Keratinocyte (primary cell): ENCODE measurements around the gene PCCA. TPM values are rescaled to one million over a fixed set of nuclear protein-coding genes. Genes with fewer than 3 reads are reported as not detected.
"Not testable (repeated sequence)": the region's sequence is repeated elsewhere in the genome, so short reads cannot be mapped to it uniquely, and the experiment has no call there.

Experiments used
- DNase-seq: peaks from one replicate; pipeline ENCODE4 v3.0.0-alpha.2; 2011; ENCODE audit warnings: low read depth, missing footprints, low spot score
- FAIRE-seq: peaks from 2 replicates; lab custom pipeline; 2011; peaks lifted over from hg19 to GRCh38; lab: Jason Lieb, UNC
- H2AFZ ChIP-seq: 2 replicates; pipeline ENCODE4 v1.6.0; 2012; ENCODE audit warnings: low read length, control low read depth, inconsistent platforms; ENCODE audit not compliant: control insufficient read depth
- H3K27ac ChIP-seq: 2 replicates; pipeline ENCODE4 v1.5.1; 2011; ENCODE audit warnings: low read length; ENCODE audit not compliant: control insufficient read depth, insufficient read depth
- H3K27me3 ChIP-seq: 3 replicates; pipeline ENCODE4 v1.6.0; 2011; ENCODE audit warnings: low read length; ENCODE audit not compliant: control insufficient read depth, insufficient read depth; ENCODE audit errors: extremely low read depth
- H3K36me3 ChIP-seq, 2 experiments: 2 replicates in 1 of 2; 3 replicates in 1 of 2; pipeline ENCODE4 v1.5.1; 2011; ENCODE audit warnings: low read length in 2 of 2, mild to moderate bottlenecking in 1 of 2; ENCODE audit not compliant: control insufficient read depth in 2 of 2, insufficient read depth in 2 of 2; ENCODE audit errors: extremely low read depth in 1 of 2
- H3K4me1 ChIP-seq: 3 replicates; pipeline ENCODE4 v1.5.1; 2011; ENCODE audit warnings: low read length; ENCODE audit not compliant: control insufficient read depth, insufficient read depth; ENCODE audit errors: extremely low read depth
- H3K4me2 ChIP-seq: 3 replicates; pipeline ENCODE4 v1.6.0; 2011; ENCODE audit warnings: low read depth, low read length; ENCODE audit not compliant: control insufficient read depth, insufficient read depth; ENCODE audit errors: extremely low read depth
- H3K4me3 ChIP-seq, 3 experiments: fragments of 200-600 bp in 1 of 3; sonication (generic) in 1 of 3; 2 replicates in 2 of 3; 3 replicates in 1 of 3; pipeline ENCODE4 v1.5.1; 2011 to 2016; ENCODE audit warnings: low read length in 3 of 3, mild to moderate bottlenecking in 3 of 3, control low read depth in 2 of 3, inconsistent platforms in 1 of 3, low read depth in 1 of 3, mixed read lengths in 1 of 3, mixed run types in 1 of 3, moderate library complexity in 1 of 3; ENCODE audit not compliant: control insufficient read depth in 2 of 3, insufficient read depth in 2 of 3; ENCODE audit errors: extremely low read depth in 1 of 3
- H3K79me2 ChIP-seq: 2 replicates; pipeline ENCODE4 v1.6.0; 2012; ENCODE audit warnings: low read length; ENCODE audit not compliant: control insufficient read depth, insufficient read depth
- H3K9ac ChIP-seq: 3 replicates; pipeline ENCODE4 v1.6.0; 2011; ENCODE audit warnings: low read length; ENCODE audit not compliant: control insufficient read depth, insufficient read depth; ENCODE audit errors: extremely low read depth
- H3K9me1 ChIP-seq: 3 replicates; pipeline ENCODE4 v1.6.0; 2011; ENCODE audit warnings: low read length; ENCODE audit not compliant: control insufficient read depth, insufficient read depth; ENCODE audit errors: extremely low read depth
- H3K9me3 ChIP-seq: 2 replicates; pipeline ENCODE4 v1.5.1; 2012; ENCODE audit warnings: low read depth, low read length; ENCODE audit not compliant: control insufficient read depth
- H4K20me1 ChIP-seq: 3 replicates; pipeline ENCODE4 v1.6.0; 2011; ENCODE audit warnings: low read length; ENCODE audit not compliant: control insufficient read depth, insufficient read depth; ENCODE audit errors: extremely low read depth
- CTCF ChIP-seq, 3 experiments: IDR thresholded peaks in 1 of 3; conservative IDR thresholded peaks in 1 of 3; optimal IDR thresholded peaks in 1 of 3; 2 replicates in 2 of 3; 3 replicates in 1 of 3; pipeline versions ENCODE3 to v1.5.1; 2011; ENCODE audit warnings: low read length in 3 of 3, mild to moderate bottlenecking in 3 of 3, moderate library complexity in 2 of 3, control low read depth in 1 of 3, inconsistent platforms in 1 of 3; ENCODE audit not compliant: insufficient read depth in 2 of 3; ENCODE audit errors: extremely low read depth in 1 of 3
- EZH2 ChIP-seq: IDR thresholded peaks from one replicate; pipeline ENCODE4 v1.6.1; 2012; ENCODE audit warnings: inconsistent platforms, mild to moderate bottlenecking, low read length, moderate library complexity
- dilution Hi-C: fragments of 300-500 bp; cut with MboI; formaldehyde crosslinking; loops from one replicate; pipeline ENCODE4 v1.7.0; 2020; ENCODE audit warnings: low sequenced_read_pairs; ENCODE audit not compliant: extremely low pct_ligation_motif_present
- polyA plus RNA-seq, 5 experiments: library from polyadenylated mRNA; depleted of rRNA in 3 of 5; stranded (reverse) in 3 of 5; stranded (forward) in 1 of 5; unstranded in 1 of 5; fragments of >200 nt; gene quantifications; 1 replicate in 1 of 5; 2 replicates in 3 of 5; 3 replicates in 1 of 5; pipeline versions ENCODE4 v1.2.1 to v1.2.3, GENCODE V29; 2011 to 2012; ENCODE audit warnings: missing spikeins in 2 of 5, low read depth in 1 of 5, low replicate concordance in 1 of 5

The PCCA gene
- polyA plus RNA-seq, 1 donor (not counting 4 experiments of a cell fraction or from before 2014, with no cell fraction given), result 8.1 TPM

GRCh38 chr13:100275746-100276145 lies 186.9 kb downstream of the PCCA start:
- dilution Hi-C loops, result no loop called here
- Histone ChIP-seq H3K27me3 (no peaks in the 10 kb centered on the region), H3K9me1 (no peaks in the 10 kb centered on the region), H3K4me2 (no peak overlapping the region), H3K36me3 (no peaks in the 10 kb centered on the region), H3K79me2 (no peaks in the 10 kb centered on the region), H3K4me1 (peaks cover 11% of the 10 kb centered on the region), H2AFZ (no peak overlapping the region), H3K9ac (no peak overlapping the region), H3K27ac (no peak overlapping the region), H4K20me1 (no peaks in the 10 kb centered on the region), H3K9me3 (no peaks in the 10 kb centered on the region), H3K4me3 (no peak overlapping the region)
- TF ChIP-seq CTCF (optimal IDR thresholded peaks at IDR 0.05 in 1 of 3, IDR thresholded peaks at IDR 0.05 in 1 of 3, conservative IDR thresholded peaks at IDR 0.05 in 1 of 3; ENCODE audit: extremely low read depth in 1 of 3, insufficient read depth in 2 of 3, low read length in 3 of 3) (no peak), EZH2 (no peak)
- FAIRE-seq (peak; percentile 36), DNase-seq (peak; percentile 32)

GRCh38 chr13:100280681-100281080 lies 191.8 kb downstream of the PCCA start:
- H3K36me3 ChIP-seq, result no peaks in the 10 kb centered on the region
- H3K9ac ChIP-seq, result no peak overlapping the region
- no peak for DNase-seq
- H3K27ac ChIP-seq, result no peak overlapping the region
- peaks cover 9% of the 10 kb centered on the region for H3K4me1 ChIP-seq
- no peaks in the 10 kb centered on the region for H3K9me1 ChIP-seq
- no peaks in the 10 kb centered on the region for H3K27me3 ChIP-seq
- no peaks in the 10 kb centered on the region for H4K20me1 ChIP-seq
- H3K9me3 ChIP-seq, result no peaks in the 10 kb centered on the region
- peak overlapping the region; percentile 18 for H3K4me2 ChIP-seq
- no peak for TF ChIP-seq CTCF (optimal IDR thresholded peaks at IDR 0.05 in 1 of 3, IDR thresholded peaks at IDR 0.05 in 1 of 3, conservative IDR thresholded peaks at IDR 0.05 in 1 of 3; ENCODE audit: extremely low read depth in 1 of 3, insufficient read depth in 2 of 3, low read length in 3 of 3)
- no peak for TF ChIP-seq EZH2
- dilution Hi-C loops, result no loop called here
- no peak overlapping the region for H2AFZ ChIP-seq
- FAIRE-seq, result peak; percentile 39
- H3K79me2 ChIP-seq, result no peaks in the 10 kb centered on the region
- no peak overlapping the region for H3K4me3 ChIP-seq

- H3K36me3 ChIP-seq, H3K27ac ChIP-seq, H3K9ac ChIP-seq, H3K27me3 ChIP-seq, dilution Hi-C loops, H3K79me2 ChIP-seq, H3K4me3 ChIP-seq, DNase-seq, H4K20me1 ChIP-seq, FAIRE-seq, H3K4me1 ChIP-seq, H3K4me2 ChIP-seq, H3K9me1 ChIP-seq, H2AFZ ChIP-seq, H3K9me3 ChIP-seq: not testable (repeated sequence)
Observed at GRCh38 chr13:100282306-100282705, 193.4 kb downstream of the PCCA start.
